GM12878 (cell line): Measurements from ENCODE around the gene NISCH.
A peak's percentile ranks its signal among the peaks of the same experiment; 100 is the strongest.

Experiments used
- CTCF ChIP-seq, 3 experiments: IDR thresholded peaks in 2 of 3; conservative IDR thresholded peaks in 1 of 3; 2 replicates each; pipeline ENCODE4 v1.5.1; 2011; ENCODE audit warnings: low read depth in 3 of 3, low read length in 3 of 3, mild to moderate bottlenecking in 3 of 3, control low read depth in 2 of 3, moderate library complexity in 2 of 3, inconsistent platforms in 1 of 3, mixed read lengths in 1 of 3; ENCODE audit not compliant: control insufficient read depth in 2 of 3, insufficient read depth in 1 of 3; ENCODE audit errors: extremely low read depth in 1 of 3
- ELK1 ChIP-seq: IDR thresholded peaks from 2 replicates; pipeline ENCODE4 v1.6.1; 2012; ENCODE audit warnings: low read depth, low read length, improper control_type of control experiment
- EZH2 ChIP-seq: IDR thresholded peaks from 2 replicates; pipeline ENCODE4 v1.6.1; 2012; ENCODE audit warnings: low read depth, mild to moderate bottlenecking, control low read depth, inconsistent platforms, low read length, borderline replicate concordance; ENCODE audit not compliant: control insufficient read depth
- NBN ChIP-seq: fragments of 450-650 bp; IDR thresholded peaks from 2 replicates; pipeline ENCODE4 v1.6.1; 2016
- PML ChIP-seq: IDR thresholded peaks from 2 replicates; pipeline ENCODE4 v1.6.1; 2012; ENCODE audit warnings: low read length, inconsistent platforms
- POU2F2 ChIP-seq: IDR thresholded peaks from 3 replicates; pipeline ENCODE4 v1.6.1; 2011; ENCODE audit warnings: low read depth, mild to moderate bottlenecking, low read length, borderline replicate concordance
- RCOR1 ChIP-seq: conservative IDR thresholded peaks from 2 replicates; pipeline ENCODE4 v1.6.1; 2012; ENCODE audit warnings: low read depth, low read length, improper control_type of control experiment
- SPI1 ChIP-seq: IDR thresholded peaks from 2 replicates; pipeline ENCODE4 v1.6.1; 2011; ENCODE audit warnings: low read depth, mild to moderate bottlenecking, low read length, moderate library complexity, borderline replicate concordance; ENCODE audit not compliant: insufficient read depth

GRCh38 chr3:52454250-52454937, 1.0 kb upstream of the NISCH start:
- no peak for TF ChIP-seq POU2F2
- TF ChIP-seq CTCF (IDR thresholded peaks at IDR 0.05 in 2 of 3, conservative IDR thresholded peaks at IDR 0.05 in 1 of 3; ENCODE audit: control insufficient read depth in 2 of 3, extremely low read depth in 1 of 3, insufficient read depth in 1 of 3, low read depth in 3 of 3, low read length in 3 of 3), result no peak
- no peak for TF ChIP-seq NBN
- TF ChIP-seq PML, result no peak
- TF ChIP-seq EZH2, result no peak
- TF ChIP-seq ELK1, result no peak
- TF ChIP-seq SPI1, result 0 out of 2 replicates have a peak, but pooled peaks have one; percentile 23
- TF ChIP-seq RCOR1, result no peak
